Measurements from ENCODE around the gene RETNLB. TPM values are rescaled to one million over a fixed set of nuclear protein-coding genes. Genes with fewer than 3 reads are reported as not detected.

RETNLB gene
- total and polyA plus RNA-seq, 9 donors = not detected

DNA sequence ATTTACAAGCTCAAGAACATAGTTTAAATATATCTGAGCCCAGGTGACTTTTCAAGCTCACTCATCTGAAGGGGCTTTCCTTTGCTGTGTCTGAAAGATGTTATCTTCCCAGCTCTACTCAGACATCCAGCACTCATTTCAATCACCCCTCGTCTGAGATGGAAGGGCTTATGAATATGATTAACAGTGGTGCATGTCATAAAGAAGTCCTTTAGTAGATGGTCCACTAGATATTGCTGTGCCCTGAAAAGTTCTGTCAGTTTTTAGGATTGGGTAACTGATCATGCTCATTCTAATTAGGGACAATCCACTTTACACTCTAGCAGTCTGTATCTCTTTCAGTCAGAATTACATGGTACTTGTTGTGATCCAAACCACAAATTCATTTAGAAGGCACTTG, 28.3 kb downstream of the RETNLB start:
- Histone ChIP-seq H3K9me3 (no peaks in the 10 kb centered on the region), H3K36me3 (no peaks in the 10 kb centered on the region), H3K4me1 (ENCODE audit: insufficient read depth) (no peaks in the 10 kb centered on the region), H3K4me3 (no peak overlapping the region), H3K27me3 (no peaks in the 10 kb centered on the region), H3K27ac (no peak overlapping the region)
- WGBS, 3 donors = 53 to 71% (median 54%) methylated on average over 1 of the region's 1 CpG
- intact Hi-C loops (cut with DNase I) = no loop called here
- TF ChIP-seq, protein P1, sequence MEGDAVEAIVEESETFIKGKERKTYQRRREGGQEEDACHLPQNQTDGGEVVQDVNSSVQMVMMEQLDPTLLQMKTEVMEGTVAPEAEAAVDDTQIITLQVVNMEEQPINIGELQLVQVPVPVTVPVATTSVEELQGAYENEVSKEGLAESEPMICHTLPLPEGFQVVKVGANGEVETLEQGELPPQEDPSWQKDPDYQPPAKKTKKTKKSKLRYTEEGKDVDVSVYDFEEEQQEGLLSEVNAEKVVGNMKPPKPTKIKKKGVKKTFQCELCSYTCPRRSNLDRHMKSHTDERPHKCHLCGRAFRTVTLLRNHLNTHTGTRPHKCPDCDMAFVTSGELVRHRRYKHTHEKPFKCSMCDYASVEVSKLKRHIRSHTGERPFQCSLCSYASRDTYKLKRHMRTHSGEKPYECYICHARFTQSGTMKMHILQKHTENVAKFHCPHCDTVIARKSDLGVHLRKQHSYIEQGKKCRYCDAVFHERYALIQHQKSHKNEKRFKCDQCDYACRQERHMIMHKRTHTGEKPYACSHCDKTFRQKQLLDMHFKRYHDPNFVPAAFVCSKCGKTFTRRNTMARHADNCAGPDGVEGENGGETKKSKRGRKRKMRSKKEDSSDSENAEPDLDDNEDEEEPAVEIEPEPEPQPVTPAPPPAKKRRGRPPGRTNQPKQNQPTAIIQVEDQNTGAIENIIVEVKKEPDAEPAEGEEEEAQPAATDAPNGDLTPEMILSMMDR (IDR thresholded peaks at IDR 0.05) = no peak
- TF ChIP-seq POLR2A (IDR thresholded peaks at IDR 0.05) = no peak
- no peak for TF ChIP-seq EP300 (IDR thresholded peaks at IDR 0.05)
- DNase-seq = no peak

DNA sequence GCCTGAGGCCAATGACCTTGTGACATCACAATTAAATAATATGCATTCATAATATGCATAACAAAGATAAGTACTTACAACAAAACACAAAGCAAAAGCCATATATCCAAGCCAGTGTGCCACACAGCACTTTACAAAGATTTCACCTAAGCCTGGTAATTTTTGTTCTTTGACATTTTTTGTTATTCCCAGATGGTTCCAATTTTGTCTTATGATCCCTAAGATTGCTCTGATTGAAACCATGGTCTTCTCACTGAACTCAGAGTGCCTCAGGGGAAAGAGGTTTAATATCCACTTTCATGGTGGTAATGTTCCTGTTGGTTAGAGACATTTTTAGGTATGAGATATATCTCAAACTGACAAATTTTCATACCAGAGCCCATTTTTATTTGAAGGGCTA, 29.1 kb downstream of the RETNLB start:
- no peaks in the 10 kb centered on the region for H3K27me3 ChIP-seq
- no peak for DNase-seq
- no peak overlapping the region for H3K4me3 ChIP-seq
- H3K27ac ChIP-seq = no peak overlapping the region
- no peaks in the 10 kb centered on the region for H3K4me1 ChIP-seq (ENCODE audit: insufficient read depth)
- H3K36me3 ChIP-seq = no peaks in the 10 kb centered on the region
- no peaks in the 10 kb centered on the region for H3K9me3 ChIP-seq
- no peak for TF ChIP-seq POLR2A (IDR thresholded peaks at IDR 0.05)
- TF ChIP-seq EP300 (IDR thresholded peaks at IDR 0.05) = no peak
- TF ChIP-seq, protein P1 (IDR thresholded peaks at IDR 0.05) = no peak
- intact Hi-C loops (cut with DNase I) = no loop called here

DNA sequence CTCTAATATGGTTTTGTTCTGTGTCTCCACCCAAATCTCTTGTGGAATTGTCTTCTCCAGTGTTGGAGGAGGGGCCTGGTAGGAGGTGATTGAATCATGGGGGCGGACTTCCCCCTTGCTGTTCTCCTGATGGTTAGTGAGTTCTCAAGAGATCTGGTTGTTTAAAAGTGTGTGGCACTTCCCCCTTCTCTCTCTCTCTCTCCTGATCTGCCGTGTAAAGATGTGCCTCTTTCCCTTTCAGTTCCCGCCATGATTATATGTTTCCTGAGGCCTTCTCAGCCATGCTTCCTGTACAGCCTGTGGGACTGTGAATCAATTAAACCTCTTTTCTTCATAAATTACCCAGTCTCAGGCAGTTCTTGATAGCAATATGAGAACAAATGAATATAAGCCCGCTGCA, 33.1 kb downstream of the RETNLB start:
- 64 to 72% (median 71%) methylated on average over 4 of the region's 4 CpGs for WGBS, 3 donors
- Histone ChIP-seq H3K27me3 (no peaks in the 10 kb centered on the region), H3K36me3 (no peaks in the 10 kb centered on the region), H3K27ac (no peak overlapping the region), H3K9me3 (no peaks in the 10 kb centered on the region), H3K4me1 (ENCODE audit: insufficient read depth) (no peaks in the 10 kb centered on the region), H3K4me3 (no peak overlapping the region)
- intact Hi-C loops (cut with DNase I) = no loop called here
- TF ChIP-seq POLR2A (IDR thresholded peaks at IDR 0.05) (no peak), EP300 (IDR thresholded peaks at IDR 0.05) (no peak)
- TF ChIP-seq, protein P1 (IDR thresholded peaks at IDR 0.05) = no peak
- no peak for DNase-seq

DNA sequence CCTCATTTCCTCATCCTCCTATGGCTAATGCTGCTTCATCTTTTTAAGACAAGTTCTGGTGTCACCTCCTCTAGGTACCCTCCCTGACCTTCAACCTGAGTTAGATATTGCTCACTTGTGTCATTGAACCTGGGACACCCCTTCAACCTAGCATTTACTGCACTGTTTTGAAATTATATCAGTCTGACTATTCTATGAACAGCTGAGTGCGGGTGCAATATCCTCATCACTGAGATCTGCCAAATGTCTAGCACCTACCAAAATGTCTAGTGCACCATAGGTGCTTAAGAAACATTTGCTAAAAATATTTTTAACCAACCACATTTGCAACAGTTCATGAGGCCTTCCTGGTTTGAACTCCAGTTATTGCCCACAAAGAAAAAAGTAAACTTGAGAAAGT, 34.5 kb downstream of the RETNLB start:
- no peaks in the 10 kb centered on the region for H3K27me3 ChIP-seq
- TF ChIP-seq, protein P1 (IDR thresholded peaks at IDR 0.05) = no peak
- TF ChIP-seq POLR2A (IDR thresholded peaks at IDR 0.05) (no peak), EP300 (IDR thresholded peaks at IDR 0.05) (no peak)
- no peak overlapping the region for H3K4me3 ChIP-seq
- intact Hi-C loops (cut with DNase I) = no loop called here
- H3K27ac ChIP-seq = no peak overlapping the region
- H3K4me1 ChIP-seq (ENCODE audit: insufficient read depth) = no peaks in the 10 kb centered on the region
- 94 to 97% (median 95%) methylated on average over 1 of the region's 1 CpG for WGBS, 3 donors
- DNase-seq = no peak
- no peaks in the 10 kb centered on the region for H3K9me3 ChIP-seq
- H3K36me3 ChIP-seq = no peaks in the 10 kb centered on the region

All from ovary (tissue), 9 donors.